ENCODE results near the gene CGB7. TPM values are rescaled to one million over a fixed set of nuclear protein-coding genes. Genes with fewer than 3 reads are reported as not detected.

CGB7 gene
- total RNA-seq, 4 donors from 2014 or later: 0.22 to 4.4 (median 1.7) TPM; not detected in 1

DNA sequence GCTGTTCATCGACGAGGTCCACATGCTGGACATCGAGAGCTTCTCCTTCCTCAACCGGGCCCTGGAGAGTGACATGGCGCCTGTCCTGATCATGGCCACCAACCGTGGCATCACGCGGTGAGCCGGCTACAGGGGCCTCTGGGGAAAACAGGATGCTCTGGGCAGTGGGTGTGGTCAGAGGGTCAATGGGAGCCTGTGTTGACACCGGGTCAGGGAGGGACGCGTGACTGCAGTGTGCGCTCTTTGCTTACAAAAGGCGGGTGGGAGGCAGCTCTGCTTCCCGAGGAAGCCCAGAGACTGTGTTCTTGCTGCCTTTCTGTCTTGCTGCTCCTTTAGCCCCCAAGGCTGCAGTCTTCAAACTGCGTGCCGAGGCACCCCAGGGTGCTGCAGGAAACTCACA, 46.4 kb downstream of the CGB7 start:
- no peak for TF ChIP-seq POLR2A (IDR thresholded peaks at IDR 0.05)
- TF ChIP-seq, protein P1, sequence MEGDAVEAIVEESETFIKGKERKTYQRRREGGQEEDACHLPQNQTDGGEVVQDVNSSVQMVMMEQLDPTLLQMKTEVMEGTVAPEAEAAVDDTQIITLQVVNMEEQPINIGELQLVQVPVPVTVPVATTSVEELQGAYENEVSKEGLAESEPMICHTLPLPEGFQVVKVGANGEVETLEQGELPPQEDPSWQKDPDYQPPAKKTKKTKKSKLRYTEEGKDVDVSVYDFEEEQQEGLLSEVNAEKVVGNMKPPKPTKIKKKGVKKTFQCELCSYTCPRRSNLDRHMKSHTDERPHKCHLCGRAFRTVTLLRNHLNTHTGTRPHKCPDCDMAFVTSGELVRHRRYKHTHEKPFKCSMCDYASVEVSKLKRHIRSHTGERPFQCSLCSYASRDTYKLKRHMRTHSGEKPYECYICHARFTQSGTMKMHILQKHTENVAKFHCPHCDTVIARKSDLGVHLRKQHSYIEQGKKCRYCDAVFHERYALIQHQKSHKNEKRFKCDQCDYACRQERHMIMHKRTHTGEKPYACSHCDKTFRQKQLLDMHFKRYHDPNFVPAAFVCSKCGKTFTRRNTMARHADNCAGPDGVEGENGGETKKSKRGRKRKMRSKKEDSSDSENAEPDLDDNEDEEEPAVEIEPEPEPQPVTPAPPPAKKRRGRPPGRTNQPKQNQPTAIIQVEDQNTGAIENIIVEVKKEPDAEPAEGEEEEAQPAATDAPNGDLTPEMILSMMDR (IDR thresholded peaks at IDR 0.05): no peak
- H3K36me3 ChIP-seq: peaks cover 18 to 97% (median 34%) of the 10 kb centered on the region in 3 donors
- no peaks in the 10 kb centered on the region for H3K9me3 ChIP-seq
- H3K4me3 ChIP-seq: no peak overlapping the region
- H3K27ac ChIP-seq: no peak overlapping the region
- intact Hi-C loops (cut with DNase I): no loop called here
- DNase-seq: no peak
- no peaks in the 10 kb centered on the region for H3K27me3 ChIP-seq
- H3K4me1 ChIP-seq: no peaks in the 10 kb centered on the region
- WGBS, 2 donors: 78 to 97% methylated on average over 5 to 6 of the region's 17 CpGs

DNA sequence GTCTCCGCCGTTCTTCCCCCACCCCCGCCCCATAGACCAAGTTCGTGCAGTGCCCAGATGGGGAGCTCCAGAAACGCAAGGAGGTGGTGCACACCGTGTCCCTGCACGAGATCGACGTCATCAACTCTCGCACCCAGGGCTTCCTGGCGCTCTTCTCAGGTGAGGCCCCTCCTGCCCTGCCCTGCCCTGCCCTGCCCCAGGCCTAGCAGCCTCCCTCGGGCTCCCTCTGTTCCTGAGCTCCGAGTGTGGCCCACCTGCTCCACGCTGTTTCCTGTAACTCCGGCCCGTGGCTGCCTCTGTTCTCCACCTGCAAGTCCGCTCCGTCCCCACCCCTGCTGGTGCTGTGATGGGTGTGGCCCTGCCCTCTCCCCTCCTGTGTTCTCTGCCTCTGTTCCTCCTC, 47.1 kb downstream of the CGB7 start:
- no peaks in the 10 kb centered on the region for H3K9me3 ChIP-seq
- TF ChIP-seq POLR2A (IDR thresholded peaks at IDR 0.05): no peak
- TF ChIP-seq, protein P1 (IDR thresholded peaks at IDR 0.05): no peak
- H3K4me3 ChIP-seq: no peak overlapping the region
- no peaks in the 10 kb centered on the region for H3K4me1 ChIP-seq
- no peaks in the 10 kb centered on the region for H3K27me3 ChIP-seq
- intact Hi-C loops (cut with DNase I): no loop called here
- 89 to 91% methylated on average over 12 to 16 of the region's 18 CpGs for WGBS, 2 donors
- no peak overlapping the region for H3K27ac ChIP-seq
- no peak for DNase-seq
- H3K36me3 ChIP-seq: peaks cover 15 to 97% (median 39%) of the 10 kb centered on the region in 3 donors

DNA sequence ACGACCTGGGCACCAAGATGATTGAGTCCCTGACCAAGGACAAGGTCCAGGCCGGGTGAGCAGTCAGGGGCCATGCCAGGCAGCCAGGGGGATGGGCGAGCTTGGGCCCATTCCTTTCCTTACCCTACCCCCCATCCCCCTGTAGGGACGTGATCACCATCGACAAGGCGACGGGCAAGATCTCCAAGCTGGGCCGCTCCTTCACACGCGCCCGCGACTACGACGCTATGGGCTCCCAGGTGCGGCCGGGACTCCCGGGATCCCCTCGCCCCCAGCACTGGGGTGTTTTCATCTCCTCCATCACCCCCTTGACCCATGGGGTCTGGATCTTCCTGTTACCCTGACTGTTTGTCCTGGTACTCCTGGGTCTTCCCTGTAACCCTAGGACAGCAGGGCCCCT, 47.7 kb downstream of the CGB7 start:
- Histone ChIP-seq H3K4me3 (no peak overlapping the region), H3K4me1 (no peaks in the 10 kb centered on the region), H3K9me3 (no peaks in the 10 kb centered on the region), H3K36me3 (peaks cover 18 to 97% (median 43%) of the 10 kb centered on the region in 3 donors), H3K27ac (no peak overlapping the region), H3K27me3 (no peaks in the 10 kb centered on the region)
- DNase-seq: no peak
- no peak for TF ChIP-seq POLR2A (IDR thresholded peaks at IDR 0.05)
- TF ChIP-seq, protein P1 (IDR thresholded peaks at IDR 0.05): no peak
- 96 to 99% methylated on average over 11 to 15 of the region's 18 CpGs for WGBS, 2 donors
- intact Hi-C loops (cut with DNase I): no loop called here

DNA sequence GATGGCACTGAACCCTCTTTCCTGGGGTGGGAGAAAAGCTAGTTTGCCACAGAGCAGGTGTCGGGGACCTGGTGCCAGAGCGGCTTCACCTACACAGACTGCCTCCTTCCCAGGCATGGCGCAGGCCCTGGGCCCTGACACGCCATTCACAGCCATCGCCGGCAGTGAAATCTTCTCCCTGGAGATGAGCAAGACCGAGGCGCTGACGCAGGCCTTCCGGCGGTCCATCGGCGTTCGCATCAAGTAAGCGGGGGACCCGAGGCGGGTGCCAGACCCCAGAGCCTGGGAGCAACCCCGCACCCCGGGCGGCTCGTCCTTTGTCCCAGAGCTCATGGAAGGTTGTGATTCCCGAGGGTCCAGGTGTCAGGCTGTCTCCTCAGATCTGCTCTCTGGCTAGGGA, 50.6 kb downstream of the CGB7 start:
- intact Hi-C loops (cut with DNase I): no loop called here
- no peak for DNase-seq
- Histone ChIP-seq H3K36me3 (peaks cover 37 to 97% (median 55%) of the 10 kb centered on the region in 3 donors), H3K4me3 (no peak overlapping the region), H3K4me1 (no peaks in the 10 kb centered on the region), H3K9me3 (no peaks in the 10 kb centered on the region), H3K27me3 (no peaks in the 10 kb centered on the region), H3K27ac (no peak overlapping the region)
- TF ChIP-seq POLR2A (IDR thresholded peaks at IDR 0.05): no peak
- TF ChIP-seq, protein P1 (IDR thresholded peaks at IDR 0.05): no peak
- 90 to 98% methylated on average over 2 to 11 of the region's 22 CpGs for WGBS, 2 donors

DNA sequence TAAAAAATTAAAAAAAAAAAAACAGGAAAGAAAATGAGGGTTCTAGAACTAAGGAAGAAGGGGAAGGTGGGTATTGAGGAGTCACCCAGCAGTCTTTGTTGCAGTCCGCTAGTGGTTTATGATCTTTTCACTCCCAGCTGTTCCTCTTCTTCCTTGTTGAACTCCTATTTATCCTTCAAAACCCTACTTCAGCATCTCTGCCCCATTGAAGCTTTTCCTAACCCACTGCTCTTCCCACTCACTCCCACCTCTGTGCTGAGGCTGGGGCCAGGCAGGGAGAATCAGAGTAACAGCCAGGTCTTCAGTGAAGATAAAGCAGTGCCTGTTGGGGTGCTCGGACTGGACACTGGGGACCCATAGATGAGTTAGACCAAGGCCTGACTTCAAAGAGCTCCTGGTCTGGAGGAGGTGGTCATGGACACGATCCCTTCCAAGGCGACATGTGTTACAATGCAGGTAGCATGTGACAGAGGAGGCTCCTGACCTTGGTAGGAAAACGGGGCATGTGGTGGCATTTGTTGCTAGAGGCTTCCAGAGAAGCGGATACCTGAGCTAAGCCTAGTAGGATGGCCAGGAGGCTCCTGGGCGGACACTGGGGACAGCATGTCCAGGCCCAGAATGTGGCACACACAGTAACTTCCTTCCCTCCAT, 52.5 kb downstream of the CGB7 start:
- peaks cover 31 to 96% (median 41%) of the 10 kb centered on the region in 3 donors for H3K36me3 ChIP-seq
- intact Hi-C loops (cut with DNase I): no loop called here
- H3K4me1 ChIP-seq: no peaks in the 10 kb centered on the region
- no peaks in the 10 kb centered on the region for H3K9me3 ChIP-seq
- WGBS, 2 donors: 93 to 96% methylated on average over 6 of the region's 7 CpGs
- H3K27ac ChIP-seq: no peak overlapping the region
- no peak for TF ChIP-seq POLR2A (IDR thresholded peaks at IDR 0.05)
- TF ChIP-seq, protein P1 (IDR thresholded peaks at IDR 0.05): no peak
- no peaks in the 10 kb centered on the region for H3K27me3 ChIP-seq
- H3K4me3 ChIP-seq: no peak overlapping the region
- no peak for DNase-seq

Small RNA genes within 50 kb of the gene (small RNA-seq; reads per million reads assigned to genes)
- 0 reads per million in 4 donors for gene MIR6798
- 0 to 0.14 (median 0) reads per million in 4 donors for gene RN7SL708P

Other genes starting within 250 kb of the CGB7 start
- gene BCAT2, start 246.7 kb downstream of the CGB7 start, total RNA-seq: 10 to 100 TPM; 22.8 to 61.0 (median 42.2) TPM
- gene HSD17B14, start 221.3 kb downstream of the CGB7 start, total RNA-seq: 1 to 10 TPM in 2 of 4 donors, under 1 TPM in 1, not detected in 1; 0.83 to 9.0 (median 4.8) TPM
- gene PLEKHA4, start 189.1 kb downstream of the CGB7 start, total RNA-seq: 1 to 10 TPM; 2.8 to 9.0 (median 5.6) TPM
- gene PPP1R15A, start 185.3 kb downstream of the CGB7 start, total RNA-seq: 10 to 100 TPM; 19.3 to 41.6 (median 33.3) TPM
- not detected for gene TULP2, start 159.0 kb downstream of the CGB7 start, total RNA-seq
- 100 to 1,000 TPM in 3 of 4 donors, 10 to 100 TPM in 1; 93.5 to 186 (median 157) TPM for gene NUCB1, start 157.4 kb downstream of the CGB7 start, total RNA-seq
- 1 to 10 TPM in 1 of 4 donors, under 1 TPM in 1, not detected in 2; 0.95 to 2.9 TPM for gene DHDH, start 124.0 kb downstream of the CGB7 start, total RNA-seq
- 10 to 100 TPM; 38.9 to 42.8 (median 42.4) TPM for gene BAX, start 102.9 kb downstream of the CGB7 start, total RNA-seq
- gene FTL, start 92.4 kb downstream of the CGB7 start, total RNA-seq: 1,000 to 10,000 TPM in 3 of 4 donors, 100 to 1,000 TPM in 1; 556 to 2,127 (median 1,494) TPM
- gene GYS1, start 64.4 kb downstream of the CGB7 start, total RNA-seq: 10 to 100 TPM; 30.6 to 47.6 (median 39.5) TPM
- gene RUVBL2, start 63.9 kb downstream of the CGB7 start, total RNA-seq: 100 to 1,000 TPM; 102 to 140 (median 119) TPM
- not detected for gene LHB, start 40.7 kb downstream of the CGB7 start, total RNA-seq
- not detected for gene CGB3, start 33.4 kb downstream of the CGB7 start, total RNA-seq
- gene CGB2, start 25.9 kb downstream of the CGB7 start, total RNA-seq: not detected
- not detected for gene CGB1, start 20.9 kb downstream of the CGB7 start, total RNA-seq
- gene CGB5, start 13.9 kb downstream of the CGB7 start, total RNA-seq: 1 to 10 TPM in 1 of 4 donors, not detected in 3; 2.4 TPM
- not detected for gene CGB8, start 8.6 kb downstream of the CGB7 start, total RNA-seq
- gene NTF4, start 7.1 kb upstream of the CGB7 start, total RNA-seq: 1 to 10 TPM; 1.2 to 5.3 (median 2.0) TPM
- not detected for gene KCNA7, start 14.9 kb upstream of the CGB7 start, total RNA-seq
- 100 to 1,000 TPM in 3 of 4 donors, 10 to 100 TPM in 1; 78.7 to 241 (median 168) TPM for gene SNRNP70, start 27.7 kb upstream of the CGB7 start, total RNA-seq
- gene LIN7B, start 56.6 kb upstream of the CGB7 start, total RNA-seq: 10 to 100 TPM in 2 of 4 donors, 1 to 10 TPM in 2; 5.7 to 14.1 (median 10.1) TPM
- 1 to 10 TPM; 2.1 to 7.4 (median 4.7) TPM for gene C19orf73, start 61.4 kb upstream of the CGB7 start, total RNA-seq
- gene PPFIA3, start 61.8 kb upstream of the CGB7 start, total RNA-seq: 10 to 100 TPM; 10.9 to 20.9 (median 13.8) TPM
- gene HRC, start 97.6 kb upstream of the CGB7 start, total RNA-seq: 1 to 10 TPM in 1 of 4 donors, under 1 TPM in 3; 0.13 to 1.1 (median 0.38) TPM
- gene TRPM4, start 100.0 kb upstream of the CGB7 start, total RNA-seq: 10 to 100 TPM in 3 of 4 donors, 1 to 10 TPM in 1; 7.6 to 28.9 (median 18.0) TPM

Data from esophagus squamous epithelium (tissue), 5 donors.